Suprapubic skin (tissue), 3 donors: ENCODE results near the gene STRIP2.

Source experiments
- CTCF ChIP-seq, 2 donors: fragments of 200-600 bp in 1 of 2; fragments of 450-650 bp in 1 of 2; sonication (generic) in 1 of 2; IDR thresholded peaks; one replicate each; pipeline ENCODE4 v1.5.1; 2016 to 2019; ENCODE audit warnings: antibody characterized with exemption in 2 of 2, mild to moderate bottlenecking in 1 of 2, moderate library complexity in 1 of 2
- POLR2A ChIP-seq, 2 donors: fragments of 450-650 bp; IDR thresholded peaks; one replicate each; pipeline ENCODE4 v1.6.1; 2017; ENCODE audit warnings: antibody characterized with exemption in 2 of 2, mild to moderate bottlenecking in 2 of 2, moderate library complexity in 2 of 2

DNA sequence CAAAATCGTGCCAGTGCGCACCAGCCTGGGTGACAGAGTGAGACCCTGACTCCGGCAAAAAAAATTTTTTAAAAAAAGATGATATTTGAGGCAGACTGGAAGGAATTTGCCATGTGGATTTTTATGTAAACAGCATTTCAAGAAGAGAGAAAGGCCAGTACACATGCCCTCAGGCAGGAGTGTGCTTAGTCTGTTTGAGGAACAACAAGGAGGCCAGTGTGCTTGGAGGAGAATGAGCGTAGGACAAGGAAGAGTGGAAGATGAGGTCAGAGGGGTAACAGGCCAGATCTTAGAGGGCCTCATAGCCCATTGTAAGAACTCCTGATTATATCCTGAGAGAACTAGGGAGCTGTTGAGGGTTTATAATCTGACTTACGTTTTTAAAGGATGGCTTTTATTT, 17.2 kb upstream of the STRIP2 start:
- TF ChIP-seq CTCF (IDR thresholded peaks at IDR 0.05) (no peak), POLR2A (IDR thresholded peaks at IDR 0.05) (no peak)
